ENCODE measurements around the gene RANBP1. TPM values are rescaled to one million over a fixed set of nuclear protein-coding genes. Genes with fewer than 3 reads are reported as not detected.

The RANBP1 gene
- total RNA-seq, 3 donors from 2014 or later: 453 to 533 (median 503) TPM

- Mint-ChIP-seq H3K4me1 (ENCODE audit: low read depth) (no peaks in the 10 kb centered on the region), H3K9me3 (no peaks in the 10 kb centered on the region), H3K36me3 (ENCODE audit: insufficient read depth) (no peaks in the 10 kb centered on the region), H3K4me3 (no peak overlapping the region), H3K27me3 (ENCODE audit: low read depth) (no peaks in the 10 kb centered on the region)
- no peak for ATAC-seq
- DNase-seq: no peak
Measured at GRCh38 chr22:20165913-20166312, 50.0 kb downstream of the RANBP1 start.

GRCh38 chr22:20166703-20167102 is 50.8 kb downstream of the RANBP1 start:
- H3K4me1 Mint-ChIP-seq (ENCODE audit: low read depth): no peaks in the 10 kb centered on the region
- no peaks in the 10 kb centered on the region for H3K36me3 Mint-ChIP-seq (ENCODE audit: insufficient read depth)
- DNase-seq (no peak), ATAC-seq (no peak)
- H3K9me3 Mint-ChIP-seq: no peaks in the 10 kb centered on the region
- no peaks in the 10 kb centered on the region for H3K27me3 Mint-ChIP-seq (ENCODE audit: low read depth)
- no peak overlapping the region for H3K4me3 Mint-ChIP-seq

DNA sequence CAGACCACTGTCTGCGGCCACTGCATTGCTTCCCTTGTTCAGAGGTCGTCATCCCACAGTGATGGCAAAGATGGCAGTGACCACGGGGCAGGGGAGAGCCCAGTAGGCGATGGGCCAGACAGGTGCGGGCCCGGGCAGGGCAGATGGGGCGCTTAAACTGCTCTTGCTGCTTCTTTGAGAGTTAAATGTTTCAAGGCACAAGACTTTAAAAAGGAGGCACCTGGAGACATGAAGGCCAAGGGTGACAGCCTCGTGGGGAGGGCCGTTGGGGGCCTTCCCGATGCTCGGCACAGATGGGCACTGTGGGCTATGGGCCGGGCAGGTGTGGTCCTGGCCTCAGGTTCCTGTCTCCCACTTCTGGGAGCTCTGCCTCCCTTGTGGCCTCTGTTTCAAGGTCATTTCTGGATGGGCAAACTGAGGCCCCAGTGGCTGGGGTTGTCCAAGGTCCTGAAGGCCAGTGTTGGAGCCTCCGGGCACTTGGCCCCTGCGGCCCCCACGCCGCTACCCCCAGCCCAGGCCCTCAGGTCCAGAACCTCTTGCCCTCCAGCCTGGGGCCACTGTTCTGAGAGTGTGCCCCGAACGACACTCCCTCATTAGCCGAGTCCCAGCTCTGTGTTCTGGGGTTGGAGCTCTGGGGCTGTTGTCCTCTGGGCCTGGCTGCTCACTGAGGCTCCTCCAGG is 51.9 kb downstream of the RANBP1 start:
- ATAC-seq: no peak
- H3K4me1 Mint-ChIP-seq (ENCODE audit: low read depth): no peaks in the 10 kb centered on the region
- H3K27me3 Mint-ChIP-seq (ENCODE audit: low read depth): no peaks in the 10 kb centered on the region
- no peak for DNase-seq
- no peaks in the 10 kb centered on the region for H3K36me3 Mint-ChIP-seq (ENCODE audit: insufficient read depth)
- no peaks in the 10 kb centered on the region for H3K9me3 Mint-ChIP-seq
- H3K4me3 Mint-ChIP-seq: no peak overlapping the region

- H3K36me3 Mint-ChIP-seq (ENCODE audit: insufficient read depth): no peaks in the 10 kb centered on the region
- H3K27me3 Mint-ChIP-seq (ENCODE audit: low read depth): no peaks in the 10 kb centered on the region
- no peak for DNase-seq
- H3K4me1 Mint-ChIP-seq (ENCODE audit: low read depth): no peaks in the 10 kb centered on the region
- H3K4me3 Mint-ChIP-seq: no peak overlapping the region
- ATAC-seq: no peak
- no peaks in the 10 kb centered on the region for H3K9me3 Mint-ChIP-seq
Measured at GRCh38 chr22:20169253-20169822, 53.4 kb downstream of the RANBP1 start.

DNA sequence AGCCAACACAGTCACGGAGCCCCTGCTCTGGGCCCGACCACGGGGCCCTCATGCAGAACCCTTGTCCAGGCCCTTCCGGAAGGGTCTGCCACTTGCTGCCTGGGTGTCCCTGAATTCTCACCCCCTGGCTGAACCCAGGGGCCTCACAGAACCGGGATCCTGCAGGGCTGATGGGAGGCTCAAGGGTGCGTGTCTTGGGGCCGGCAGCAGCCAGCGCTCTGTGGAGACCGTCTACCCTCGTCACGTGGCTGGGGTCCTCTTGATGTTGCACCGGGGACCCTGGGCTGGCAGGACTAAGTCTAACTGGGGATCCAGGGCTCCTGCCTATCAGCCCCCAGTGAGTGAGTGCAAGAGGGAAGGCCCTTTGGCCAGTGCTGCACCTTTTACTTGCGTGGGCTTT is 54.3 kb downstream of the RANBP1 start:
- Mint-ChIP-seq H3K4me1 (ENCODE audit: low read depth) (no peaks in the 10 kb centered on the region), H3K9me3 (no peaks in the 10 kb centered on the region), H3K27me3 (ENCODE audit: low read depth) (no peaks in the 10 kb centered on the region), H3K4me3 (no peak overlapping the region), H3K36me3 (ENCODE audit: insufficient read depth) (no peaks in the 10 kb centered on the region)
- DNase-seq (no peak), ATAC-seq (no peak)

GRCh38 chr22:20171288-20172140 is 55.6 kb downstream of the RANBP1 start:
- ATAC-seq: no peak

GRCh38 chr22:20172141-20172613 is 56.3 kb downstream of the RANBP1 start:
- no peak for DNase-seq
- no peak overlapping the region for H3K4me3 Mint-ChIP-seq
- ATAC-seq: no peak
- H3K27me3 Mint-ChIP-seq (ENCODE audit: low read depth): no peaks in the 10 kb centered on the region
- H3K9me3 Mint-ChIP-seq: no peaks in the 10 kb centered on the region
- H3K36me3 Mint-ChIP-seq (ENCODE audit: insufficient read depth): no peaks in the 10 kb centered on the region
- no peaks in the 10 kb centered on the region for H3K4me1 Mint-ChIP-seq (ENCODE audit: low read depth)

More at GRCh38 chr22:20171288-20172140, 55.6 kb downstream of the RANBP1 start:
- no peak for DNase-seq
- no peaks in the 10 kb centered on the region for H3K9me3 Mint-ChIP-seq
- H3K4me1 Mint-ChIP-seq (ENCODE audit: low read depth): no peaks in the 10 kb centered on the region
- no peaks in the 10 kb centered on the region for H3K27me3 Mint-ChIP-seq (ENCODE audit: low read depth)
- no peak overlapping the region for H3K4me3 Mint-ChIP-seq
- H3K36me3 Mint-ChIP-seq (ENCODE audit: insufficient read depth): no peaks in the 10 kb centered on the region

- H3K36me3 Mint-ChIP-seq (ENCODE audit: insufficient read depth): no peaks in the 10 kb centered on the region
- H3K27me3 Mint-ChIP-seq (ENCODE audit: low read depth): no peaks in the 10 kb centered on the region
- DNase-seq (no peak), ATAC-seq (no peak)
- no peaks in the 10 kb centered on the region for H3K9me3 Mint-ChIP-seq
- no peak overlapping the region for H3K4me3 Mint-ChIP-seq
- no peaks in the 10 kb centered on the region for H3K4me1 Mint-ChIP-seq (ENCODE audit: low read depth)
Measured at GRCh38 chr22:20173246-20173645, 57.3 kb downstream of the RANBP1 start.

DNA sequence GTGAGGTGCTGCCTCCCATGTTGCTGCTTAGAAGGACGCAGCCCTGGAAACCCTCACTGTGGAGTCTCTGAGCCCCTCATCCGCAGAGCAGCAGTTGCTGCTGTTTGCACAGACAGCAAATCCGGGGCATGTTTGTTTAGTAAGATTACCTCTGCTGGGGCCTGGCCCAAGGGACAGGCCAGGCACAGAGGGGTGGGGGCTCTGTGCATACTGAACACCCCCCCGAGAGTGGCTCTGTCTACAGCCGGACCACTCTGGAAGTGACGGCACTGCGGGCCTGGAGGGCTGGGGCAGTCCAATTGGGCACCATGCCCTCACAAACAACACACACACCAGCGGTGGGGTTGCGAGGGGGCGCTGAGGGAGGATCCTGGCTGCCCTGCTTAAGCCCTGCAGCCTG is 57.9 kb downstream of the RANBP1 start:
- Mint-ChIP-seq H3K9me3 (no peaks in the 10 kb centered on the region), H3K4me3 (no peak overlapping the region), H3K27me3 (ENCODE audit: low read depth) (no peaks in the 10 kb centered on the region), H3K36me3 (ENCODE audit: insufficient read depth) (no peaks in the 10 kb centered on the region), H3K4me1 (ENCODE audit: low read depth) (no peaks in the 10 kb centered on the region)
- ATAC-seq (no peak), DNase-seq (no peak)

- H3K9me3 Mint-ChIP-seq: no peaks in the 10 kb centered on the region
- H3K4me1 Mint-ChIP-seq (ENCODE audit: low read depth): no peaks in the 10 kb centered on the region
- no peaks in the 10 kb centered on the region for H3K27me3 Mint-ChIP-seq (ENCODE audit: low read depth)
- no peak for ATAC-seq
- H3K36me3 Mint-ChIP-seq (ENCODE audit: insufficient read depth): no peaks in the 10 kb centered on the region
- no peak overlapping the region for H3K4me3 Mint-ChIP-seq
- DNase-seq: no peak
Measured at GRCh38 chr22:20174785-20175596, 59.1 kb downstream of the RANBP1 start.

DNA sequence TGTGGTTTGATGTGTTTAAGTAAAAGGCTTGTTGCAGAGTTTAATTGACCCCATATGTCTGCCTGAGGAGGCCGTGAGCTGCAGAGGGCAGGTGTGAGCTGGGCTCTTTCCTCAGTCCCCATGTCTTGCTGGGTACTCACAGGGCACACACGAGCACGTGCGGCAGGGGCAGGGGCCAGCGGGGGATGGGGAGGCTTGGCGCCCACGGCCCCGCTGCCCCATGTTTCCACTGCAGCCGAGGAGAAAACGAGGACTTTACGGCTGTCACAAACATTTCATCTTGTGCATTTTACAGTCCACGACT is 59.6 kb downstream of the RANBP1 start:
- H3K36me3 Mint-ChIP-seq (ENCODE audit: insufficient read depth): no peaks in the 10 kb centered on the region
- no peaks in the 10 kb centered on the region for H3K27me3 Mint-ChIP-seq (ENCODE audit: low read depth)
- no peaks in the 10 kb centered on the region for H3K4me1 Mint-ChIP-seq (ENCODE audit: low read depth)
- no peak overlapping the region for H3K4me3 Mint-ChIP-seq
- ATAC-seq (no peak), DNase-seq (no peak)
- H3K9me3 Mint-ChIP-seq: no peaks in the 10 kb centered on the region

DNA sequence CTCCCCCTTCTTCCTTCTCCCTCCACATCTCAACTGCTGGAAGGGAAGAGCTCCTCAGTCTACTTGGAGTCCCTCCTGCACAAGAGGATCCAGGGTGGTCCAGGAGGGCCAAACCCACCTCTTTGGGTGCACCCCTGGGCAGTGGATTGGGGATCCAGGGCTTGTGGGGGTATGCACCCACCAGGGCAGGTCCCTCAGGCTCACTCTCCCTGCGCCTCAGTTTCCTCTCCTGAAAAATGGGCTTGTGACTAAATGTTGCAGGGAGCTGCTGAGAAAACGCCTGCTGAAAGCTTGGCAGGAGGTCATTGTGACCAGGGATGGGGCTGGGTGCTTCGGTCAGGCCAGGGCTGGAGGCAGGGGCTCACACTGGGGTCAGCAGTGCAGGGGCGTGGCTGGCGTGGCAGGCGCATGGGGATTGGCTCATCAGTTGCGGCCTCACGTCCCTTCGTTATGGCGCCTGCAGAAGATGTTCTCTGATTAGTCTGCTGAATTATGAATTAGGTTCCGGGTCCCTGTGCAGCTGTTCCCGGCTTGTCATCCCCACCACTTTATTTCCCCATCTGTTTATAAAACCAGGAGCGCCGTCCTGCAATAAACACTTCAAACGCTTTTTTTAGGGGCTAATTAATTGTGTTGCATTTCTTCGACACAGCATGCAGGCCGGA is 60.6 kb downstream of the RANBP1 start:
- Mint-ChIP-seq H3K4me1 (ENCODE audit: low read depth) (no peaks in the 10 kb centered on the region), H3K36me3 (ENCODE audit: insufficient read depth) (no peaks in the 10 kb centered on the region)

More for the DNA sequence above, 60.6 kb downstream of the RANBP1 start:
- no peaks in the 10 kb centered on the region for H3K27me3 Mint-ChIP-seq (ENCODE audit: low read depth)
- H3K9me3 Mint-ChIP-seq: no peaks in the 10 kb centered on the region
- DNase-seq (no peak), ATAC-seq (no peak)
- H3K4me3 Mint-ChIP-seq: no peak overlapping the region
